Measurements from ENCODE around the gene RASGRF1. TPM values are rescaled to one million over a fixed set of nuclear protein-coding genes. Genes with fewer than 3 reads are reported as not detected.

RASGRF1 gene
- total and polyA plus RNA-seq, 7 donors, result 0.03 to 0.05 TPM; not detected in 5

DNA sequence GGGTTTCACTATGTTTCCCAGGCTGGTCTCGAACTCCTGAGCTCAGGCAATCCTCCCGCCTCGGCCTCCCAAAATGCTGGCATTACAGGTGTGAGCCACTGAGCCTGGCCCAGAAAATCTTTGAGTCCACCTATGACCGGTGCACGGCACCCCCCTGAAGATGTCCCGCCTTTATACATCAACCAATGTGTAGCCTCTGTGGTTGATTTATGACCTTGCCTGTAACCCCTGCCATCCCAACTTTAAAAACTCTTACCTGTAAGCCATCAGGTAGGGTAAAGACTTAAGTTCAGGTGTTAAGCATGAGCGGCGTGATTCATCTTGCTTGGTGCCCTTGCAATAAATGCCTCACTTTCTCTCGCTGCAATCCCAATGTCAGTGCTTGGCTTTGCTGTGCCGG lies 131.2 kb downstream of the RASGRF1 start:
- TF ChIP-seq, protein P1, sequence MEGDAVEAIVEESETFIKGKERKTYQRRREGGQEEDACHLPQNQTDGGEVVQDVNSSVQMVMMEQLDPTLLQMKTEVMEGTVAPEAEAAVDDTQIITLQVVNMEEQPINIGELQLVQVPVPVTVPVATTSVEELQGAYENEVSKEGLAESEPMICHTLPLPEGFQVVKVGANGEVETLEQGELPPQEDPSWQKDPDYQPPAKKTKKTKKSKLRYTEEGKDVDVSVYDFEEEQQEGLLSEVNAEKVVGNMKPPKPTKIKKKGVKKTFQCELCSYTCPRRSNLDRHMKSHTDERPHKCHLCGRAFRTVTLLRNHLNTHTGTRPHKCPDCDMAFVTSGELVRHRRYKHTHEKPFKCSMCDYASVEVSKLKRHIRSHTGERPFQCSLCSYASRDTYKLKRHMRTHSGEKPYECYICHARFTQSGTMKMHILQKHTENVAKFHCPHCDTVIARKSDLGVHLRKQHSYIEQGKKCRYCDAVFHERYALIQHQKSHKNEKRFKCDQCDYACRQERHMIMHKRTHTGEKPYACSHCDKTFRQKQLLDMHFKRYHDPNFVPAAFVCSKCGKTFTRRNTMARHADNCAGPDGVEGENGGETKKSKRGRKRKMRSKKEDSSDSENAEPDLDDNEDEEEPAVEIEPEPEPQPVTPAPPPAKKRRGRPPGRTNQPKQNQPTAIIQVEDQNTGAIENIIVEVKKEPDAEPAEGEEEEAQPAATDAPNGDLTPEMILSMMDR (IDR thresholded peaks at IDR 0.05), result no peak
- DNase-seq (no peak), ATAC-seq (no peak)
- Histone ChIP-seq H3K9me3 (no peaks in the 10 kb centered on the region), H3K4me3 (no peak overlapping the region), H3K27me3 (ENCODE audit: insufficient read depth in 3 of 3, low read length in 2 of 3) (peaks cover 0 to 2% (median 0%) of the 10 kb centered on the region in 3 donors), H3K36me3 (ENCODE audit: insufficient read depth in 1 of 2, low read depth in 1 of 2) (no peaks in the 10 kb centered on the region), H3K4me1 (no peaks in the 10 kb centered on the region), H3K27ac (no peak overlapping the region)
- intact Hi-C loops (cut with DNase I), result no loop called here
- WGBS, 3 donors, result 93 to 95% (median 95%) methylated on average over 10 of the region's 10 CpGs

DNA sequence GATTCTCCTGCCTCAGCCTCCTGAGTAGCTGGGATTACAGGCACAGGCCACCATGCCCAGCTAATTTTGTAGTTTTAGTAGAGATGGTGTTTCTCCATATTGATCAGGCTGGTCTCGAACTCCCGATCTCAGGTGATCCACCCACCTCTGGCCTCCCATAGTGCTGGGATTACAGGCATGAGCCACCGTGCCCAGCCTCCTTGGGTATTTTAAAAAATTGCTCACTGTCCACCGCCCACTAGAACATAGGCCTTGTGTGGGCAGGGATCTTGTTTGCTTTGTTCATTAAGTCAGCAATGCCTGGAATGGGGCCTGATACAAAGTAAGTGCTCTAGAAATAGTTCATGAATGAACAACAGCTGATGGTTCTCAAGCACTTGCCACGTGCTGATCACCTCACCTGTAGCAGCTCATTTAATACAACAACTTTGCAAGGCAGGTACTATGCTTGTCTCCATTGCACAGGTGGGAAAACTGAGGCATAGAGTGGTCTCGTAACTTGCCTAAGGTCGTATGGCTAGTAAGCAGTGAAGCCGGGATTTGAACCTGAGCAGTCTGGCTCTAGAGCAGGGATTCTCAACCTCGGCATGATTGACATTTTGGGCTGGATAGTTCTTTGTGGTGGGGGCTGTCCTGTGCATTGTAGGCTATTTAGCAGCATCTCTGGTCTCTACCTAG lies 133.0 kb downstream of the RASGRF1 start:
- Histone ChIP-seq H3K4me3 (no peak overlapping the region), H3K27ac (no peak overlapping the region), H3K4me1 (no peaks in the 10 kb centered on the region), H3K9me3 (no peaks in the 10 kb centered on the region), H3K27me3 (ENCODE audit: insufficient read depth in 3 of 3, low read length in 2 of 3) (peaks cover 0 to 2% (median 0%) of the 10 kb centered on the region in 3 donors), H3K36me3 (ENCODE audit: insufficient read depth in 1 of 2, low read depth in 1 of 2) (no peaks in the 10 kb centered on the region)
- ATAC-seq (no peak), DNase-seq (no peak)
- TF ChIP-seq, protein P1 (IDR thresholded peaks at IDR 0.05), result no peak
- WGBS, 3 donors, result 82 to 89% (median 83%) methylated on average over 9 of the region's 9 CpGs
- intact Hi-C loops (cut with DNase I), result no loop called here

DNA sequence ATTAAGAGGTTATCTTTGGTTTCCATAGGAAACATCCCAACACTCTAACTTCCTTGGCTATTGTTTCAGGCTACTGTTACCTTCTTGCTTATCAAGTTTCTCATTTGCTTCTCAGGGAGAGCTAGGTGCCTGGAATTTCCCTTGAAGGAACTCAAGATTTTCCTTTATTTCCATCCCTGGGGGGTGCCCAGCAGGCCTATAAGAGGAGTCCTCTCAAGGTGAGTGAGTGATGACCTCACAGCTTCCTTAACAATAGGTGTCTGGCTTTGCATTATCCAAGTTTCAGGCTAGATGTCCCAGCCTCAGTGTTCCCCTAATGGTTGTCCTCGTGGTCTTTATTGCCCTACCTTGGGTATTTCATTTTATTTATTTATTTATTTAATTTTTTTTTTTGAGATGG lies 133.6 kb downstream of the RASGRF1 start:
- Histone ChIP-seq H3K4me3 (no peak overlapping the region), H3K36me3 (ENCODE audit: insufficient read depth in 1 of 2, low read depth in 1 of 2) (no peaks in the 10 kb centered on the region), H3K9me3 (no peaks in the 10 kb centered on the region), H3K27me3 (ENCODE audit: insufficient read depth in 3 of 3, low read length in 2 of 3) (peaks cover 0 to 2% (median 0%) of the 10 kb centered on the region in 3 donors), H3K4me1 (no peaks in the 10 kb centered on the region), H3K27ac (no peak overlapping the region)
- no peak for ATAC-seq
- 72 to 83% (median 80%) methylated on average over 1 of the region's 1 CpG for WGBS, 3 donors
- intact Hi-C loops (cut with DNase I), result no loop called here
- TF ChIP-seq, protein P1 (IDR thresholded peaks at IDR 0.05), result no peak
- no peak for DNase-seq

DNA sequence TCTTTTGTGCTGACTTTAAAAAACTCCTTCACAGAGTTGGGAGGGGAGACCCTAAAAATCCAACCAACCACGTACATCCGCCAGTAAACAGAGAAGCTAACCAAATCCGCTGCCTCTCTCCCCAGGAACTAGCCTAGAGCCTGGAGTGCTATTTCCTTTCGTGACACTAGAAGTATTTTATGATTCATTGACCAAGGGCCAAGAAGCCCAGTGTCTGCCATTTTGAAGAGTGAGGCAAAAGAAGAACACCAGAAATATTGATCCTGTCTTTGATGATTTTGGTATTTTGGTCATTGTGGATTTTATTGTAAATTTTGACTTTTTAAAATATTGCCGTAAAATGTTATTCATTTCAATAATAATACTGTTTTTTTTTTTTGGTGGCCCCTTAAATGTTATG lies 135.2 kb downstream of the RASGRF1 start:
- intact Hi-C loops (cut with DNase I), result no loop called here
- TF ChIP-seq, protein P1 (IDR thresholded peaks at IDR 0.05), result no peak

DNA sequence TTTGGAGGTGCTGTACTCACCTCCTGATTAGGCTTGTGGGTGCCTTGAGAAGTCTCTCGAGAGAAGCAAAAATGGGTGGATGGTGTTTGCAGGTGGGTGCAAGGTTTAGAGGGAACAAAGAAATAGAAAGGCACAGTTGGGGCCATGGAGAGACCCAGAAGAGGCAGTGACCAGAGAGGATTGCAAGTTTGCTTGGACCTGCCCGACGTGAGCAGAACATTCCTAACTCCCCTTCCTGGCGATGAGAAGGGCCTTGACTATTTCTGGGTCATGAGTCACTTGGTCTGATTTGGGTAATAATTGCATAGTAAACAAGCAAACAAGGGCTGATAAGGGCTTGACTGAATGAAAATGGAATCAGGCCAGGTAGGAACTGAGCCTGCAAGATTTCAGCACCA lies 138.7 kb downstream of the RASGRF1 start:
- intact Hi-C loops (cut with DNase I), result no loop called here
- WGBS, 3 donors, result 55 to 73% (median 59%) methylated on average over 4 of the region's 4 CpGs
- no peaks in the 10 kb centered on the region for H3K36me3 ChIP-seq (ENCODE audit: insufficient read depth in 1 of 2, low read depth in 1 of 2)
- H3K9me3 ChIP-seq, result no peaks in the 10 kb centered on the region
- peak; percentile 33 to 58 (median 46) for ATAC-seq
- no peak for DNase-seq
- TF ChIP-seq, protein P1 (IDR thresholded peaks at IDR 0.05), result no peak
- no peaks in the 10 kb centered on the region for H3K4me1 ChIP-seq
- no peak overlapping the region for H3K4me3 ChIP-seq
- H3K27ac ChIP-seq, result no peak overlapping the region
- H3K27me3 ChIP-seq (ENCODE audit: insufficient read depth in 3 of 3, low read length in 2 of 3), result no peaks in the 10 kb centered on the region

More for the DNA sequence above, 135.2 kb downstream of the RASGRF1 start:
- Histone ChIP-seq H3K27me3 (ENCODE audit: insufficient read depth in 3 of 3, low read length in 2 of 3) (peaks cover 0 to 2% (median 0%) of the 10 kb centered on the region in 3 donors), H3K9me3 (no peaks in the 10 kb centered on the region), H3K4me3 (no peak overlapping the region), H3K4me1 (no peaks in the 10 kb centered on the region), H3K36me3 (ENCODE audit: insufficient read depth in 1 of 2, low read depth in 1 of 2) (no peaks in the 10 kb centered on the region), H3K27ac (no peak overlapping the region)
- WGBS, 3 donors, result 90 to 95% (median 91%) methylated on average over 5 of the region's 5 CpGs
- ATAC-seq (no peak), DNase-seq (no peak)
